ENCODE measurements around the gene OR5B21. TPM values are rescaled to one million over a fixed set of nuclear protein-coding genes. Genes with fewer than 3 reads are reported as not detected.

Gene OR5B21
- total RNA-seq: 0.82 and 1.1 TPM in 2 replicates

GRCh38 chr11:58508005-58508404 is at the start of gene OR5B21:
TSS of gene OR5B21 (minus strand) at chr11:58508105. CDS start at chr11:58508105, 0 bp downstream.
- intact Hi-C loops (cut with micrococcal nuclease): no loop called here

DNA sequence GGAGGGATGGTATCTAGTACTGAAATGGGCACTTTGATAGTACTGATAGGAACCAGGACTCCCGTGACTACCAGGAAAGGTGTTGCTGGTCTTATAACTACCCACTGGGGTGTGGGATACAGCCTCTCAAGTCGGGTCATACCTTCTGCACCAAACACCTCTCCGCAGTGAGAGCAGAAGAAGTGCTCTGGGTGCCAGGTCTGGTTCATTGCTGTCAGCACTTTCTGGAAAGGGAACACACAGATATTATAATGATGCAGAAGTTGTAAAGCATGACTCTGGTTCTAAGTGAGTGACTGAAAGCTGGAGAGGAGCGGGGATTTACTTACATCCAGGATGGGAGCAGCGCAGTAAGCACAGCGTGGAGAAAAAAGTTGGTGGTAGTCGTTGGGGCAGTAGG is 41.7 kb upstream of the OR5B21 start:
- intact Hi-C loops (cut with micrococcal nuclease): no loop called here

DNA sequence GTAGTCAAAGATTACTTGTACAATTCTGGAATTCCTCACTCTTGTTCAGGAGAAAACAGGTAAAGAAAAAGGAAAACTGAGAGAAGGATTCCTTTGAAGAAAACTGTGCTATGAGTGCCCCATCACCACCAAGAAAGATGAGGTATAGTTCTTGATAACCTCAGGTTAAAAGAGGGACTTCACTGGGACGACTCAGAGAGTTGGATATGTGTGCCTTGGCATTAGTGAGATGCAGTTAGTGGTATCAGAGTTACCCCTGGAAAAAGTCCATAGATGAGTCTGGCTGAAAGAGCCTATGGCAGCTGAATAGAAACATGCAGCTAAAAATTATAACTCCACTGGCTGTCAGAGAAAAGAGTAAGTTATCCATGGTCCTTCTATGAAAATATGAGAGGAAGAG is 38.9 kb upstream of the OR5B21 start:
- intact Hi-C loops (cut with micrococcal nuclease): no loop called here

GRCh38 chr11:58531865-58532341 is 24.0 kb upstream of the OR5B21 start:
- intact Hi-C loops (cut with micrococcal nuclease): no loop called here

DNA sequence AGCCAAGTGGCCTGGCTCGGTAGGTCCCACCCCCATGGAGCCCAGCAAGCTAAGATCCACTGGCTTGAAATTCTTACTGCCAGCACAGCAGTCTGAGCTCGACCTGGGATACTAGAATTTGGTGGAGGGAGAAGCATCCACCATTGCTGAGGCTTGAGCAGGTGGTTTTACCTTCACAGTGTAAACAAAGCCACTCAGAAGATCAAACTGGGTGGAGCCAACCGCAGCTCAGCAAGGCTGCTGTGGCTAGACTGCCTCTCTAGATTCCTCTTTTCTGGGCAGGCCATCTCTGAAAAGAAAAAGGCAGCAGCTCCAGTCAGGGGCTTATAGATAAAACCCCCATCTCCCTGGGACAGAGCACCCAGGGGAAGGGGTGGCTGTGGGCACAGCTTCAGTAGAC is 22.3 kb upstream of the OR5B21 start:
- intact Hi-C loops (cut with micrococcal nuclease): no loop called here

DNA sequence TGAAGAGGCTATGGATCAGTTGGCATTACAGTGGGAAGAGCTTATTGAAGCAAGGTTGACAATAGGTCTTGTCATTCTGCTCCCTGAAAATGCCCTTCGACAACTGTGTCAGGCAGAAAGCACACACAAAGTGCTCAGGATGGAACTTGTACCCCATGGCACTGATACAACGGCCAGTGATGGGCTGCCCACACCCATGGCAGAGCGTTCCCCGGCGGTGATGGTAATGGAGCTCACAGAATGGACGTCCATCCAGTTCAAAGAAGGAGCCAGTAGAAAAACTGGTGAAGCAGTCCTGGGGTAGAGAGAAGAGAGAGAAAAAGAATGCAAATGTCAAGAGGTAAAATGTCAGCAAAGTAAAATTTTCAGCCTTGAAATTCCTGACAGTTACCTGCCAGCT is 19.5 kb upstream of the OR5B21 start:
- intact Hi-C loops (cut with micrococcal nuclease): loop anchor here (10.0 kb wide), 2 partner anchors 783 to 863 kb away; partner anchors contain the start of genes SELENOH and ZDHHC5

GRCh38 chr11:58526721-58527120 is 18.8 kb upstream of the OR5B21 start:
- intact Hi-C loops (cut with micrococcal nuclease): loop anchor here (10.0 kb wide), 2 partner anchors 782 to 862 kb away; partner anchors contain the start of genes SELENOH and ZDHHC5

- intact Hi-C loops (cut with micrococcal nuclease): loop anchor here (1.0 to 10.0 kb wide), 5 partner anchors 48 to 860 kb away; partner anchors contain the start of genes SELENOH, ZDHHC5 and ZFP91
These were observed 17.2 kb upstream of the OR5B21 start for GRCh38 chr11:58525037-58525614.

DNA sequence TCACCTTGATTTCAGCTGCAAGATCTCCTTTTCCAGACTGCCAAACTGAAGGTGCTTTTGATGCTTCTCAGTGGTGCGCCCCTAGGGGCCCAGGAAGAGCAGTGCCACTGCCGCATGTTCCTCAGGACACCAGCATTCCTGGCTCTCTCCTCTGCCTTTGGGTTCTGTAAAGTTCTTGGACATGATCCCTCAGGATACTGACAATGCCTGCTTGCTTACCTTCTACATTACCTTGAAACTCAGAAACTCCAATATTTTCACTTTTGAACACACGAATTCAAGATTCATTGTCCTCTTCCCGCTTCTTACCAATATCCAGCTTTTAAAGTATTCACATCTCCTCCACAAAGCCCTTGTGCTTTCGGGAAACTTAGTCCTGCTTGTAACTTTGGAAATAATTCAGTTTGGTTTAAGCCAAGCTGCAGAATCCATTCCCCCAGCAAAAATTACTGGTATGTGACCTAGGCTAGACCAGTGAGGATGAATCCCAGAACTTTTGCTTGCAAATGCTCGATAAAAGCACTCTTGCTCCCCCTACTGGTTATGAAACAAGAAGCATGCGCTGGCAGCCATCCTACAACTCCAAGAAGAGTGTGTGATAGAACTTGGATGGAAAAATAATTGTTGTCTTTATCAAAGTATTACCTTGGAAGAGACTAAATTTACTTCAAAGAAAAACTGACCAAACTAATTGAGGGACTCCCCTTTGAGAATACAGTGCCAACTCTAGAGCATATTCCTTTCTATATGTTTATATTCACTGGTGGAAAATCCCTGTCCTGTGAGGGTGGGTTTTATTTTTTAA is 16.5 kb upstream of the OR5B21 start:
- intact Hi-C loops (cut with micrococcal nuclease): loop anchor here (1.0 to 10.0 kb wide), 6 partner anchors 49 to 956 kb away; partner anchors contain the start of genes SELENOH, ZDHHC5 and ZFP91

DNA sequence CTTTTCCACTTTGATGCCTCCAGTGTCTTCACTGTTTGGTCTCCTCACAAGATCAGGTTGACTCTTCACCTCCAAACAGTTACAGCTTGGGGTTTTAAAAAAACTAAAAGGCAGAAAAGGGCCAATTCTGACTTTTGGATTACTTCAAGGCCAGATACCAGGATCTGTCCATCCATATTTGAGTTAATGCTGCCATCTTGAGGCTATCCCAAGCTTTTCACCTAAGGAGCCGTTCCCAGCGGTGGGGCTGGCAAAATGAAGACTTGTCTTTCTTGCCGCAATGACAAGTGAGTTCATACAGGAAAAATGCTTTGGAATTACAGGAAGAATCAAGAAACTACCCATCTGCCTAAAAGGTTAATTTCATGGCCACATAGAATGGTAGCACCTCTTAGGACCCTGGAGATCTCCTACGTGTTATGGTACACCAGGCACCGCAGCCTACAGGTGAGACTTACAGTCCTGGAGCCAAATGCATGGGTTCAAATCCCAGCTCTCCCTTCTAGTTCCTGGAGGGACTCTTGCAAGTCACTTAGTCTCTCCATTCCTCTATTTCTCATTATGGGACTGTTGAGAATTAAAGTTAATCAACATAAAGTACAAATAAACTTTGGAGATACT is 6.0 kb upstream of the OR5B21 start:
- intact Hi-C loops (cut with micrococcal nuclease): no loop called here

GRCh38 chr11:58511636-58512035 is 3.7 kb upstream of the OR5B21 start:
- intact Hi-C loops (cut with micrococcal nuclease): no loop called here

DNA sequence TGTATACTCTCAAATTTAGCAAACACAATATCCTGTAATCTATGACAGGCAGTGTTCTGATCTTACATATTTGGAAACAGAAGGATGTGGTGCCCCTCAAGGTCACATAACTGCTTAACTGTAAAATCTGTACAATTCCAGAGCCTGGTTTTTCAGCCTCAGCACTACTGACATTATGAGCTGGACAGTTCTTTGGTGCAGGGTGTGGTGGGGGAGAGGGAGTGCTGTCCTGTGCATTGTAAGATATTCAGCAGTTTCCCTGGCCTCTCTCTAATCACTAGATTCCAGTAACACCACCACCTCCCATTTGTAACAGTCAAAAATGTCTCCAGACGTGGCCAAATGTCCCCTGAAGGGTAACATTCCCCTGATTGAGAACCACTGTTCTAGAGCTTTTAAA is 1.8 kb upstream of the OR5B21 start:
- intact Hi-C loops (cut with micrococcal nuclease): no loop called here

DNA sequence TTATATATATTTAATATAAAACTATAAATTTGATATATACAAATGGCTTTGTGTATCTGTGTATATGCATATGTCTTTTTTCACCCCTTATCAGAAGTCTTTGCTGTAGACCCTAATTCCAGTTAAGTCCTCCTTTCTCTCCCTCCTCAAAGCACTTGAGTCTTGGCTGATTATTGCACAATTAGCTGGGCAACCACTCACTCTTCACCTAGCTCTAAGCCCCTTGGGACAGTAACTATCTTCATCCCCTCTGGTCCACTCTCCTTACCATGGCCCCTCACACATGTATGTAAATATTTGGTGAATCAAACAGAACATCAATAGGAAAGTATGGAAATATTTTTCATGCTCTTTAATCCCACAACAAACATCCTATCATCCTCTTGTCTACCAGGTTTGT is 909 bp upstream of the OR5B21 start:
- intact Hi-C loops (cut with micrococcal nuclease): no loop called here

- intact Hi-C loops (cut with micrococcal nuclease): no loop called here
These were observed 550 bp downstream of the OR5B21 start for GRCh38 chr11:58507355-58507754.

GRCh38 chr11:58506935-58507334 is 970 bp downstream of the OR5B21 start:
- intact Hi-C loops (cut with micrococcal nuclease): no loop called here

GRCh38 chr11:58505849-58506248 is 2.1 kb downstream of the OR5B21 start:
- intact Hi-C loops (cut with micrococcal nuclease): no loop called here

GRCh38 chr11:58504232-58504631 is 3.7 kb downstream of the OR5B21 start:
- intact Hi-C loops (cut with micrococcal nuclease): no loop called here

- intact Hi-C loops (cut with micrococcal nuclease): no loop called here
These were observed 4.5 kb downstream of the OR5B21 start for GRCh38 chr11:58503361-58503856.

- intact Hi-C loops (cut with micrococcal nuclease): no loop called here
These were observed 5.9 kb downstream of the OR5B21 start for GRCh38 chr11:58502004-58502403.

GRCh38 chr11:58498464-58498863 is 9.4 kb downstream of the OR5B21 start:
- intact Hi-C loops (cut with micrococcal nuclease): no loop called here

DNA sequence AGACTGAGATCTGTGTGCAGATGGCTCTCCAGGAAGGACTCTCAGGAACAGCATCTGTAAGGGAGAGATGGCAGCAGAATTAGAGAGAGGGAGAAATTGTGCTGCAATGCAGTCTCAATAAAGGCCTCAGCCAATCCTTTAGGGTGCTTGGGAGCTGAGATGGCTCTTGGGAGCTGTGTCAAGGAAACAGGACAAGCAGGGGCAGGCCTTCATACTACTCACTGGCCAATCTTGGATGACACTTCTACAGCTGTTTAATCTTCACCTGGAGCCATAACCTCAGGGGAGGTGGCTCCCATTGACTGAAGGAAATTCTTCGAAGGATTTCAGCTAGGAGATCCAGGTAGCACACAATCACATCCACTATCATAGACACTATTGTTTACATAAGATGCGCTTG is 10.0 kb downstream of the OR5B21 start:
- intact Hi-C loops (cut with micrococcal nuclease): no loop called here

GRCh38 chr11:58495906-58496305 is 12.0 kb downstream of the OR5B21 start:
- intact Hi-C loops (cut with micrococcal nuclease): no loop called here
